Iris pigment epithelial cell (primary cell): ENCODE data around the gene CEP72.
A peak's percentile ranks its signal among the peaks of the same experiment; 100 is the strongest.
"Not testable (repeated sequence)": the region's sequence is repeated elsewhere in the genome, so short reads cannot be mapped to it uniquely, and the experiment has no call there.

Experiments used
- DNase-seq: peaks from one replicate; pipeline ENCODE4 v3.0.0-alpha.2; 2011; ENCODE audit warnings: low read depth

The CEP72 gene

DNA sequence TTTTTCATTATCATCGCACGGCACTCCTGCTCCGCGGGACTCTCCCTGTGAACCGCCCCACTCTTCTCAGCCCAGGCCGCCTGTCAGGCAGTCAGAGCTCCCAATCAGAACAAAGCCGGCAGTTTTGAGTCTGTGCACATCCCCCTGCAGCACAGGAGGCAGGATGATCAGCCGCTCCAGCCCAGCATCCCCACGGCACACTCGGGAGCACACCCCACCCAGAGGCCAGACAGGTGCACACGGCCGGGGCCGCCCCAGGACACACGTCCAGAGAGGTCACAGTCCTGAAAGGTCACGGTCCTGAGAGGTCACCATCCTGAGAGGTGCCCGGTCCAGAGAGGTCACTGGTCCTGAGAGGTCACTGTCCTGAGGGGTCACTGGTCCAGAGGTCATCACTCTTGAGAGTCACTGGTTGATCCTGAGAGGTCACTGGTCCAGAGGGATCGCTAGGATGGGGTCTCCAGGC, 72.6 kb downstream of the CEP72 start:
- no peak for DNase-seq

DNA sequence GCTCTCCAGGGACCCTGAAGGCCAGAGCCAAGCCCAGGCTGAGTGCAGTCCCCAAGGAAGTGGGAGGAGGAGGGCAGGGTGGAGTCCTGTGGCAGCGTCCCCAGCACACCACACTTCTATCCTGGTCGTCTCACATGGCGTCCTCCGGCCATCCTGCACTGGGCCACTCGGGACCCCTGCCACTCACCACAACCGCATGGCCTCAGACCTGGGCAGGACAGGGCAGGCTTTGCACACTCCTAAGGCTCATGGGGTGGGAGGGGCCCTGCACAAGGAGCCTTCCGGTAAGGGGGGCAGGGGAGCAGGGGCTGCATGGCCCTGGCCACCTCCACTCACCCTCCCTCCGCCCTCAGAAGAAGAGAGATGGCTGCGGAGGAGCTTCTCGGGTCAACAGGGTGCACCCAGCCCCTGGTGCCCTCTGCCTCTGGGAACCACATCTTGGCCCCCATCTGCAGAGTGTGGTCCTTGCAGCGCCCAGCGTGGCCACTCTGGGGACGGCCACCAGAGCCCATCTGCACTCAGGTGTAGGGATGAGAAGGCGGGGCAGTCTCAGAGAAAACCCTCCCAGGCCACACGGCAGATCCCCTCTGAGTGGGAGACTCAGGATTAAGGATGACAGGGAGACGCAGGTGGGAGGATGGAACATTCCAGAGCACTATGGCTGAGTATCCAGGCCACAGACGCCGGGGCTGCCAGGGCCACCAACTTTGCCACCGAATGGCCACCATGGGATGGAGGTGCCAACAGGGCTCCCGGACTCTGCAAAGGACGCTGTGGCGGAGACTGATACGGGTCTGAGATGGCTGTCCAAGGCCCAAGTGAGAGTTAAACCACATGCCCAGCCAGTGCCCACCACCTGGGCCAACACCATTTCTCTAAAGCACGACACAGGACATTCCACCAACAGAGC, 73.4 kb downstream of the CEP72 start:
- no peak for DNase-seq

DNA sequence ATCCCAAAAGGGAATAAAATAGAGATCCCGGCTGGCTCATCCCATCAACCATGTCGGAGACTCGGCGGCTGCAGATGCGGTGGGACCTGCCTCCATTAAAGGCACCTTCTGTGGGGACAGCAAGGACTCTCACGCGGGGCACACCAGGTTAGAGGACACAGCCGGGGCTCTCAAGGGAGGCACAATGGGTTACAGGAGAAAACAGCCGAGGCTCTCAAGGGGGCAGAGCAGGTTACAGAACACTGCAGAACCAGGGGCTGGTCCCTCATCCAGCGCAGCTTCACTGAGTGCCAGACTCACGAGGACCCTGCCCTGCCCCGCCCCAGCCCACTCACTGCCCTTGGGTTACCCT, 74.0 kb downstream of the CEP72 start:
- not testable (repeated sequence) for DNase-seq

DNA sequence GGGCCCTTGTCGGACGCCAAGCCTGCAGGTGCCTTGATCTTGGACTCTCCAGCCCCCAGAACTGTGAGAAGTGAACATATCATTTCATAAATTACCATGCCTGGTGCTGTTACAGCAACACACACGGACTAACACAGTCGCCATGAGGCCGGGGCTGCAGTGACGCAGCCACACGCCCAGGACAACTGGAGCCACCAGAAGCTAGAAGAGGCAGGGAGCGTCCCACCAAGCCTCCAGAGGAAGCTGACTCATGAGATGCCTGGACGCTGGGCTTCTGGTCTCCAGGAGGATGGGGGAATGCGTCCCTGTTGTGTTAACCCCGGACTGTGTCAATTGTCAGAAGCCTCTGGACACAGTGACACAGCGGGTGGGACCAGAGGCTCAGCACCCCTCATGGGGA, 74.8 kb downstream of the CEP72 start:
- DNase-seq = not testable (repeated sequence)

GRCh38 chr5:688348-689010, 76.3 kb downstream of the CEP72 start:
- not testable (repeated sequence) for DNase-seq

DNA sequence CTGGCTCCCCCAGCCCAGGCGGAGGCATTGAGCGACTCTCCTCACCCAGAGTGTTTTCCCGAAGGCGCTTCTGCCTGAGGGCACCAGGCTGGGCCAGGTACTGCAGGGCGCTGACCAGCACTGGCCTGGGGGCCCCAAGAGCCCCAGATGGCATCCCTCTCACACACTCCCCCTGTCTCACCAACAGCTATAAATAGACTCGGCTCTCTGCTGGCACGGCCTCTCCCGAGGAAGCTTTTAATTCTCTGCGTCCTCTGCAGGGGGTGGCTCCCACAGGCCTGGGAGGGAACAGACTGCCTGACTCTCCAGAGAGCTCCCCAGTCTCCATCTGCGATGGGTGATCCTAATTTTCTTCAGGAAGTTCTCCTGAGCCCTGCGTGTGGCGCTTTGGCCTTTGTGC, 78.2 kb downstream of the CEP72 start:
- not testable (repeated sequence) for DNase-seq

DNA sequence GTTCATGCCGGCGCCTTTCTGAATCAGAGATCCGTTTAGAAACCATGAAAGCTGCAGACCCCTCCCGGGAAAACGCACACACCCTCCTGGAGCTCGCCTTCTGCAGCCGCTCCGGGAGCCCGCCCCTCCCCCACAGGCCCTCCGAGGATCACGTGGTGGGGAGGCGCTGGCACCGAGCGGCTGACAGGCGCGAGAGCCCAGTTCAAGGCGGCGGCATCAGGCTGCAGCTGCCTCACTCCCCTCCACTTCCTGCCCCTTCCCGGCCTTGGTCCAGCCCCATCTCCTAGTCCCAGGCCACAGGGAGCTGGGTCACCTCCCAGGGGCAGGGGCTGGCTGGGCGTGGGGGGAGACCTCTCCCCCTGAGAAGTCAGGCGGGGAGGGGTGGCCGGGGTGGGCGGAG, 78.9 kb downstream of the CEP72 start:
- not testable (repeated sequence) for DNase-seq

DNA sequence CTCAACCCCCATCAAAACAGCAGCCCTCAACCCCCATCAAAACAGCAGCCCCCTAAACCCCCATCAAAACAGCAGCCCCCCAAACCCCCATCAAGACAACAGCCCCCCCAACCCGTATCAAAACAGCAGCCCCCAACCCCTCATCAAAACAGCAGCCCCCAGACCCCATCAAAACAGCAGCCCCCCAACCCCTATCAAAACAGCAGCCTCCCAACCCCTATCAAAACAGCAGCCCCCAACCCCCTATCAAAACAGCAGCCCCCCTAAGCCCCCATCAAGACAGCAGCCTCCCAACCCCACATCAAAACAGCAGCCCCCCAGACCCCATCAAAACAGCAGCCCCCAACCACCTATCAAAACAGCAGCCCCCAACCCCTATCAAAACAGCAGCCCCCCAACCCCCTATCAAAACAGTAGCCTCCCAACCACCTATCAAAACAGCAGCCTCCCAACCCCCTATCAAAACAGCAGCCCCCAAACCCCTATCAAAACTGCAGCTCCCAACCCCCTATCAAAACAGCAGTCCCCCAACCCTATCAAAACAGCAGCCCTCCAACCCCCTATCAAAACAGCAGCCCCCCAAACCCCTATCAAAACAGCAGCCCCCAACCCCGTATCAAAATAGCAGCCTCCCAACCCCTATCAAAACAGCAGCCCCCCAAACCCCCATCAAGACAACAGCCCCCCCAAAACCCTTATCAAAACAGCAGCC, 79.8 kb downstream of the CEP72 start:
- DNase-seq = no peak

- not testable (repeated sequence) for DNase-seq
These were observed 80.4 kb downstream of the CEP72 start for GRCh38 chr5:692529-693041.

DNA sequence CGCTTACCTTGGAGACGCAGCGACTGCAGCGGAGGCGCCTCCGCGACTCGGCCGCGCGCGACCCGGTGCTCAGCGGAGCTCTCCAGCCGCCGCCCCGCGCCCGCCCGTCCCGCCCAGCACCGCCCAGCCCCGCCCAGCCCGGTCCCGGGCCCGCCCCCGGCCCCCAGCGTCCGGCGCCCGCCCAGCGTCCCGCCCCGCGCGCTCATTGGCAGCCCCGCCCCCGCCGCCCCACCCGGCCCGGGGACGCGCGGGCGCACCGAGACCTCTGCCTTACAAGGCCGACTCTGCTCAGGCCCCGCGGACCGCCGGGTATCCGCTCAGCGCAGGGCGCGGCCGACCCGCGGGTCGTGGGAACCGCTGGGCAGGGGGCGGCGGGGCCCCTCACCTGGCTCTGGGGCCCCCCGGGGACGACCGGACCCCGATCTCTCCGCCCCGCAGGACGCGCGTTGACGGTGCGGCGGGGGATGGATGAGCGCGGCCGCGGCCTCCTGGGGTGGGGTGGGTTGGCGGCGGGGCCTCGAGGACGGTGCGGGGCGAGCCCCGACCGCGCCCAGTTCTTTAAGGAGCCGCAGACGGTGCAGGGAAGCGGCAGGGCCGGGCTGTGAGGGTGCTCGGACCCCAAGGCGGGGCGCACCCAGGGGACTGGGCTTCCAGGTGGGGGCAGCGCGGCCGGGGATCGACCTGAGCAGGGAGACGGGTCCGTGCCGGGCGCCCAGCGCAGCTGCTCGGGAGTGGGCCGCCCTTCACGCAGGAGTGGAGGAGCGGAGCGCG, 81.3 kb downstream of the CEP72 start, which contains the start of gene TPPP:
Gene TPPP, minus strand, starts transcription at position 82 of the 771 bp plus-strand sequence. CDS start 15,292 bp downstream, outside the sequence.
- peak; percentile 52 for DNase-seq

GRCh38 chr5:694042-694431, 81.9 kb downstream of the CEP72 start:
- not testable (repeated sequence) for DNase-seq

- DNase-seq = not testable (repeated sequence)
These were observed 83.3 kb downstream of the CEP72 start for GRCh38 chr5:695475-695874.

DNA sequence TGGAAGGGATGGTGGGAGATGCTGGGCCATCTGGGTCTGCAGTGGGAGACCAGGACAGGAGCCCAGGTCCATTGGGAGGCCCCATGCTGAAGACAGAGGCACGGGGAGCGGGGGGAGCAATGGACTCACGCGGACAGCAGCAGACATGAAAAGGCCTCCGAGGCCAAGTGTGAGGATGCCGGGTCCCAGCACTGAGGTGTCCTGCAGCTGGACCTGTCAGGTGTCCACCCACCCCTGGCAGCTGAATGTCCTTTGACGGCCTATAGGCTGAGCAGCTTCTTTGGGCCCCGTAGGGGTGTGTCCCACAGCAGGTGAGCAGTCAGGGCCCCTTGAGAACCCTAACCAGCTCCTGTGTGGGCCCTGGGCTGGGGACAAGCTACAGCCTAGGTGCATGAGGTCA, 84.1 kb downstream of the CEP72 start:
- not testable (repeated sequence) for DNase-seq

GRCh38 chr5:696753-697702, 84.9 kb downstream of the CEP72 start:
- DNase-seq = not testable (repeated sequence)
